ENCODE results near the gene CDC73. TPM values are rescaled to one million over a fixed set of nuclear protein-coding genes. Genes with fewer than 3 reads are reported as not detected.

CDC73 gene
- polyA plus RNA-seq, 1 donor (not counting 4 experiments of a cell fraction or from before 2014, with no cell fraction given): 45.3 TPM

GRCh38 chr1:193176788-193177187 is 55.0 kb downstream of the CDC73 start:
- no peak overlapping the region for H3K9ac ChIP-seq (ENCODE audit: control insufficient read depth, extremely low read depth, insufficient read depth, low read length)
- no peaks in the 10 kb centered on the region for H3K9me1 ChIP-seq (ENCODE audit: control insufficient read depth, extremely low read depth, insufficient read depth, low read length)
- H2AFZ ChIP-seq (ENCODE audit: control insufficient read depth, low read length): no peak overlapping the region
- H3K27me3 ChIP-seq (ENCODE audit: control insufficient read depth, extremely low read depth, insufficient read depth, low read length): no peaks in the 10 kb centered on the region
- no peaks in the 10 kb centered on the region for H3K9me3 ChIP-seq (ENCODE audit: control insufficient read depth, low read depth, low read length)
- H4K20me1 ChIP-seq (ENCODE audit: control insufficient read depth, extremely low read depth, insufficient read depth, low read length): no peaks in the 10 kb centered on the region
- TF ChIP-seq CTCF (optimal IDR thresholded peaks at IDR 0.05 in 1 of 3, IDR thresholded peaks at IDR 0.05 in 1 of 3, conservative IDR thresholded peaks at IDR 0.05 in 1 of 3; ENCODE audit: extremely low read depth in 1 of 3, insufficient read depth in 2 of 3, low read length in 3 of 3): no peak
- no peak for TF ChIP-seq EZH2 (IDR thresholded peaks at IDR 0.05; ENCODE audit: low read length)
- no peak for FAIRE-seq
- H3K4me3 ChIP-seq (ENCODE audit: control insufficient read depth in 2 of 3, extremely low read depth in 1 of 3, insufficient read depth in 2 of 3, low read depth in 1 of 3, low read length in 3 of 3): no peak overlapping the region
- H3K4me1 ChIP-seq (ENCODE audit: control insufficient read depth, extremely low read depth, insufficient read depth, low read length): no peaks in the 10 kb centered on the region
- no peak overlapping the region for H3K27ac ChIP-seq (ENCODE audit: control insufficient read depth, insufficient read depth, low read length)
- H3K4me2 ChIP-seq (ENCODE audit: control insufficient read depth, extremely low read depth, insufficient read depth, low read depth, low read length): no peak overlapping the region
- peaks cover 37% of the 10 kb centered on the region for H3K79me2 ChIP-seq (ENCODE audit: control insufficient read depth, insufficient read depth, low read length)
- dilution Hi-C loops (cut with MboI; ENCODE audit: extremely low pct_ligation_motif_present, low sequenced_read_pairs): no loop called here
- no peaks in the 10 kb centered on the region for H3K36me3 ChIP-seq (ENCODE audit: control insufficient read depth in 2 of 2, extremely low read depth in 1 of 2, insufficient read depth in 2 of 2, low read length in 2 of 2)
- no peak for DNase-seq (ENCODE audit: low read depth, low spot score)

- H3K9ac ChIP-seq (ENCODE audit: control insufficient read depth, extremely low read depth, insufficient read depth, low read length): no peak overlapping the region
- no peaks in the 10 kb centered on the region for H3K9me1 ChIP-seq (ENCODE audit: control insufficient read depth, extremely low read depth, insufficient read depth, low read length)
- H3K4me1 ChIP-seq (ENCODE audit: control insufficient read depth, extremely low read depth, insufficient read depth, low read length): no peaks in the 10 kb centered on the region
- no peaks in the 10 kb centered on the region for H3K27me3 ChIP-seq (ENCODE audit: control insufficient read depth, extremely low read depth, insufficient read depth, low read length)
- no peaks in the 10 kb centered on the region for H3K9me3 ChIP-seq (ENCODE audit: control insufficient read depth, low read depth, low read length)
- H4K20me1 ChIP-seq (ENCODE audit: control insufficient read depth, extremely low read depth, insufficient read depth, low read length): no peaks in the 10 kb centered on the region
- no peak overlapping the region for H3K27ac ChIP-seq (ENCODE audit: control insufficient read depth, insufficient read depth, low read length)
- no peak overlapping the region for H2AFZ ChIP-seq (ENCODE audit: control insufficient read depth, low read length)
- H3K4me2 ChIP-seq (ENCODE audit: control insufficient read depth, extremely low read depth, insufficient read depth, low read depth, low read length): no peak overlapping the region
- DNase-seq (ENCODE audit: low read depth, low spot score) (no peak), FAIRE-seq (no peak)
- H3K36me3 ChIP-seq (ENCODE audit: control insufficient read depth in 2 of 2, extremely low read depth in 1 of 2, insufficient read depth in 2 of 2, low read length in 2 of 2): no peaks in the 10 kb centered on the region
- no peak for TF ChIP-seq EZH2 (IDR thresholded peaks at IDR 0.05; ENCODE audit: low read length)
- no peak for TF ChIP-seq CTCF (optimal IDR thresholded peaks at IDR 0.05 in 1 of 3, IDR thresholded peaks at IDR 0.05 in 1 of 3, conservative IDR thresholded peaks at IDR 0.05 in 1 of 3; ENCODE audit: extremely low read depth in 1 of 3, insufficient read depth in 2 of 3, low read length in 3 of 3)
- H3K4me3 ChIP-seq (ENCODE audit: control insufficient read depth in 2 of 3, extremely low read depth in 1 of 3, insufficient read depth in 2 of 3, low read depth in 1 of 3, low read length in 3 of 3): no peak overlapping the region
- dilution Hi-C loops (cut with MboI; ENCODE audit: extremely low pct_ligation_motif_present, low sequenced_read_pairs): no loop called here
- H3K79me2 ChIP-seq (ENCODE audit: control insufficient read depth, insufficient read depth, low read length): peaks cover 31% of the 10 kb centered on the region
Observed at GRCh38 chr1:193179094-193179493, 57.3 kb downstream of the CDC73 start.

Data from keratinocyte (primary cell).